ENCODE measurements around the gene KCNH3. TPM values are rescaled to one million over a fixed set of nuclear protein-coding genes. Genes with fewer than 3 reads are reported as not detected.

The KCNH3 gene
- total and polyA plus RNA-seq, 2 of the 8 experiments (the other 6 are each of a cell fraction or from before 2014, with no cell fraction given), result 0.24 to 0.50 TPM

- no peak for DNase-seq (ENCODE audit: low read depth in 1 of 2, low spot score in 2 of 2)
- Histone ChIP-seq H4K91ac (replicated peaks; ENCODE audit: insufficient read length, low read length) (no peak overlapping the region), H3K9ac (replicated peaks in 1 of 4; ENCODE audit: extremely low read depth in 1 of 4, low read depth in 3 of 4, low read length in 3 of 4) (no peak overlapping the region), H4K5ac (ENCODE audit: insufficient read length, low read depth, low read length) (no peak overlapping the region), H2BK20ac (ENCODE audit: low read length) (no peak overlapping the region), H3K79me2 (ENCODE audit: control insufficient read depth in 1 of 2, insufficient read depth in 2 of 2, low read length in 2 of 2) (no peaks in the 10 kb centered on the region), H3K27me3 (replicated peaks in 1 of 4; ENCODE audit: control insufficient read depth in 3 of 4, extremely low read depth in 1 of 4, insufficient read depth in 3 of 4, low read length in 3 of 4) (no peaks in the 10 kb centered on the region; a peak in 1 of 7 replicates), H3K14ac (ENCODE audit: insufficient read length) (no peak overlapping the region), H3K4me2 (ENCODE audit: insufficient read depth in 1 of 2, low read depth in 2 of 2, low read length in 2 of 2) (no peak overlapping the region), H3K36me3 (ENCODE audit: control insufficient read depth in 2 of 4, insufficient read depth in 4 of 4, low read length in 3 of 4) (peaks cover 6 to 26% (median 12%) of the 10 kb centered on the region in 4 experiments; a peak in 6 of 8 replicates), H4K20me1 (replicated peaks in 1 of 2; ENCODE audit: control insufficient read depth in 1 of 2, insufficient read depth in 2 of 2, low read length in 2 of 2) (no peaks in the 10 kb centered on the region), H2AFZ (ENCODE audit: low read length) (no peak overlapping the region), H3K4me3 (ENCODE audit: extremely low read depth in 1 of 4, insufficient read depth in 2 of 4, low read depth in 3 of 4, low read length in 4 of 4) (no peak overlapping the region), H3K79me1 (ENCODE audit: low read depth, low read length) (no peaks in the 10 kb centered on the region), H3K4me1 (replicated peaks in 1 of 4; ENCODE audit: control insufficient read depth in 3 of 4, insufficient read depth in 4 of 4, low read length in 3 of 4) (peaks cover 0 to 3% (median 0%) of the 10 kb centered on the region in 4 experiments; a peak in 1 of 7 replicates), H3K9me3 (ENCODE audit: insufficient read depth in 2 of 2, low read depth in 1 of 2, low read length in 1 of 2) (no peaks in the 10 kb centered on the region), H3K18ac (ENCODE audit: extremely low read depth, low read length) (no peak overlapping the region), H3K4ac (replicated peaks; ENCODE audit: insufficient read length, low read depth, low read length) (no peak overlapping the region), H2BK5ac (ENCODE audit: low read depth, low read length) (no peak overlapping the region), H4K8ac (ENCODE audit: extremely low read depth, insufficient read depth, low read length) (no peak overlapping the region), H3K23me2 (ENCODE audit: low read depth, low read length) (no peaks in the 10 kb centered on the region), H2BK15ac (ENCODE audit: low read length) (no peak overlapping the region), H2AK5ac (ENCODE audit: low read depth, low read length) (no peak overlapping the region), H2BK120ac (replicated peaks; ENCODE audit: low read depth, low read length) (no peak overlapping the region), H2BK12ac (ENCODE audit: low read depth, low read length) (no peak overlapping the region), H3K27ac (ENCODE audit: low read depth, low read length) (no peak overlapping the region), H3K23ac (ENCODE audit: insufficient read length) (no peak overlapping the region), H3K56ac (replicated peaks; ENCODE audit: insufficient read length, low read depth, low read length) (no peak overlapping the region)
- 77% methylated on average over 7 of the region's 7 CpGs; no CpG with 5 or more reads in 1 of the 2 experiments for WGBS, 2 experiments (ENCODE audit: extremely low coverage in 1 of 2, insufficient coverage in 1 of 2, insufficient read length in 1 of 2, insufficient replicate concordance in 2 of 2, low coverage in 1 of 2, low lambda C conversion rate in 2 of 2, missing lambda C conversion rate in 1 of 2)
- FAIRE-seq, result peak; percentile 36
- TF ChIP-seq TAF7 (optimal IDR thresholded peaks at IDR 0.05; ENCODE audit: borderline replicate concordance, low read depth, low read length), result no peak
- TF ChIP-seq RNF2 (IDR thresholded peaks at IDR 0.05; ENCODE audit: borderline replicate concordance, low read depth, low read length, missing control alignments, poor library complexity, severe bottlenecking), result no peak
- no peak for TF ChIP-seq KDM5A (IDR thresholded peaks at IDR 0.05; ENCODE audit: low read length)
- no peak for TF ChIP-seq ATF2 (IDR thresholded peaks at IDR 0.05; ENCODE audit: low read length)
- TF ChIP-seq GABPA (IDR thresholded peaks at IDR 0.05; ENCODE audit: borderline replicate concordance, insufficient read depth, low read length), result no peak
- no peak for TF ChIP-seq EZH2 (IDR thresholded peaks at IDR 0.05; ENCODE audit: low read depth, low read length, severe bottlenecking)
- TF ChIP-seq RAD21 (IDR thresholded peaks at IDR 0.05 in 1 of 2, conservative IDR thresholded peaks at IDR 0.05 in 1 of 2; ENCODE audit: low read depth in 2 of 2, low read length in 2 of 2), result no peak
- TF ChIP-seq TCF12 (IDR thresholded peaks at IDR 0.05; ENCODE audit: low read depth, low read length), result no peak
- CTCF ChIA-PET (ENCODE audit: partially characterized antibody), result interaction anchor here (0.6 to 10.7 kb wide), 15 partner anchors 9 to 440 kb away, joined by 3 to 72 read pairs (median 3); no protein-coding TSS in a partner anchor
- POLR2A ChIA-PET (ENCODE audit: partially characterized antibody), result interaction anchor here (0.8 to 1.4 kb wide), 2 partner anchors 30 to 39 kb away, joined by 3 read pairs; no protein-coding TSS in a partner anchor
Measured at GRCh38 chr12:49527361-49528130, 11.3 kb upstream of the KCNH3 start.

All from H1 (cell line).